ENCODE data around the gene EIF3J.
"Not testable (repeated sequence)": the region's sequence is repeated elsewhere in the genome, so short reads cannot be mapped to it uniquely, and the experiment has no call there.

Gene EIF3J

DNA sequence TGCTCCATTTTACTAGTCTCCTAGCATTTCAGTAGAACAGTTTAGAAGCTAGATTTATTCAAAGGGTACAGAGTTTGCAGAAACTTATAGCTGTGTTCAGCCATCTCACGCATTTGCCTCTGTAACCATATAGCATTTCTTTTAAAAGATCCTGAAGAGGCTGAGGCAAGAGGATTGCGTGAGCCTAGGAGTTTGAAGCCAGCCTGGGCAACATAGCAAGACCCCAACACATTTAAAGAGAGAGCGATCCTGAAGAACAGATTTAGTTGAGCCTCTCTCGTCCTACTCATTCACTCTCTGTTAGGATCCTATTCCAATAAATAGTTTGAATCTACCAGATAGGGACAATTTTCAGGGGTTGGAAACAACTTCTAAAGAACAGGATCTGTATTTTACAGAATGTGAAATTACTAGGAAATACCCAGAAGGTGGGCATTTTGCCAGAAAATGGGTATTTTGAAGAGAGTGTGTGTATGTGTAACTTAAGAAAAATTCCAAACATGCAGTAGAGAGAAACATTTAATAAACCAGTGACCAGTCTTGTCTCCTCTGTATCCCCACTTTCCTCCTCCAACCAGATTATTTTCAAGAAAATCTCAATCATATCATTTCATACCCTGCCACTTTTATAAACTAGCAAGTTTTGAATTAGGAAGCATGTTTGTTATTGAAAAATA is 4.5 kb downstream of the EIF3J start:
- Histone ChIP-seq H3K9me3 (ENCODE audit: control insufficient read depth in 2 of 2, low read length in 2 of 2) (no peaks in the 10 kb centered on the region), H3K27me3 (ENCODE audit: control insufficient read depth in 1 of 2, insufficient read depth in 2 of 2, low read length in 2 of 2) (no peaks in the 10 kb centered on the region), H3K36me3 (ENCODE audit: control insufficient read depth in 2 of 2, insufficient read depth in 2 of 2, low read length in 2 of 2) (no peaks in the 10 kb centered on the region), H3K4me3 (ENCODE audit: low read length in 2 of 2) (no peak overlapping the region), H3K27ac (ENCODE audit: low read length) (no peak overlapping the region), H3K9ac (ENCODE audit: low read length in 2 of 2) (no peak overlapping the region), H3K4me1 (ENCODE audit: control insufficient read depth, insufficient read depth, low read length) (peaks cover 17% of the 10 kb centered on the region)

DNA sequence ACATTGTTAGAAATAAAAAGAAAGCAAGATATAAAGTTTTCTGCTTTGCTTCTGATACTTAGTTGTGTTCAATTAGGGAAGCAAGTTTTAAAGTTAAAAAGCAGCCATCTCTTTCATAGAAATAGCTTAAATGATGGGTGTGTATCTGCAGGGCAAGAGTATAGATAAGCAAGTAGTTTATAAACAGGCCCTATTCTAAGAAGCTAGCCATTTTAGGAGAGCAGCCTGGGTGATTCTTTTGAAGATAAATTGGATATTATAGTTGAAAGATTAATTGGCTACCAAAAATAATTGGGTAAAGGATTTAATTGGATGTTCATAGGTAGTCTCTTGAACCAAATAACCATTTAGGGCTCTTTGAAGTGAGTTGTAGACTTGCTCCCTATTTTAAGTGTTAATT is 5.6 kb downstream of the EIF3J start:
- Histone ChIP-seq H3K9me3 (ENCODE audit: control insufficient read depth in 2 of 2, low read length in 2 of 2) (no peaks in the 10 kb centered on the region), H3K27ac (ENCODE audit: low read length) (no peak overlapping the region), H3K4me1 (ENCODE audit: control insufficient read depth, insufficient read depth, low read length) (peaks cover 15% of the 10 kb centered on the region), H3K36me3 (ENCODE audit: control insufficient read depth in 2 of 2, insufficient read depth in 2 of 2, low read length in 2 of 2) (no peaks in the 10 kb centered on the region), H3K4me3 (ENCODE audit: low read length in 2 of 2) (no peak overlapping the region), H3K27me3 (ENCODE audit: control insufficient read depth in 1 of 2, insufficient read depth in 2 of 2, low read length in 2 of 2) (no peaks in the 10 kb centered on the region), H3K9ac (ENCODE audit: low read length in 2 of 2) (no peak overlapping the region)

DNA sequence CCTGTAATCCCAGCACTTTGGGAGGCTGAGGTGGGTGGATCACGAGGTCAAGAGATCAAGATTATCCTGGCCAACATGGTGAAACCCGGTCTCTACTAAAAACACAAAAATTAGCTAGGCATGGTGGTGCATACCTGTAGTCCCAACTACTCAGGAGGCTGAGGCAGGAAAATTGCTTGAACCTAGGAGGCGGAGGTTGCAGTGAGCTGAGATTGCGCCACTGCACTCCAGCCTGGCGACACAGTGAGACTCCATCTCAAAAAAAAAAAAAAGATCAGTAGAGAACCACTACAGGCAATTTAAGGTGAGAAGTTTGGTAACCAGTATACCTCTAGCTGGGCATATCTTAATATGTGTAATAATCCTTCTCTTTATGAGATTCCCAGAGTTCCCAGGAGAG is 7.8 kb downstream of the EIF3J start:
- not testable (repeated sequence) for H3K4me3 ChIP-seq (ENCODE audit: low read length in 2 of 2); H3K9me3 ChIP-seq (ENCODE audit: control insufficient read depth in 2 of 2, low read length in 2 of 2); H3K27ac ChIP-seq (ENCODE audit: low read length); H3K27me3 ChIP-seq (ENCODE audit: control insufficient read depth in 1 of 2, insufficient read depth in 2 of 2, low read length in 2 of 2); H3K36me3 ChIP-seq (ENCODE audit: control insufficient read depth in 2 of 2, insufficient read depth in 2 of 2, low read length in 2 of 2); H3K9ac ChIP-seq (ENCODE audit: low read length in 2 of 2)
- H3K4me1 ChIP-seq (ENCODE audit: control insufficient read depth, insufficient read depth, low read length), result peaks cover 11% of the 10 kb centered on the region

DNA sequence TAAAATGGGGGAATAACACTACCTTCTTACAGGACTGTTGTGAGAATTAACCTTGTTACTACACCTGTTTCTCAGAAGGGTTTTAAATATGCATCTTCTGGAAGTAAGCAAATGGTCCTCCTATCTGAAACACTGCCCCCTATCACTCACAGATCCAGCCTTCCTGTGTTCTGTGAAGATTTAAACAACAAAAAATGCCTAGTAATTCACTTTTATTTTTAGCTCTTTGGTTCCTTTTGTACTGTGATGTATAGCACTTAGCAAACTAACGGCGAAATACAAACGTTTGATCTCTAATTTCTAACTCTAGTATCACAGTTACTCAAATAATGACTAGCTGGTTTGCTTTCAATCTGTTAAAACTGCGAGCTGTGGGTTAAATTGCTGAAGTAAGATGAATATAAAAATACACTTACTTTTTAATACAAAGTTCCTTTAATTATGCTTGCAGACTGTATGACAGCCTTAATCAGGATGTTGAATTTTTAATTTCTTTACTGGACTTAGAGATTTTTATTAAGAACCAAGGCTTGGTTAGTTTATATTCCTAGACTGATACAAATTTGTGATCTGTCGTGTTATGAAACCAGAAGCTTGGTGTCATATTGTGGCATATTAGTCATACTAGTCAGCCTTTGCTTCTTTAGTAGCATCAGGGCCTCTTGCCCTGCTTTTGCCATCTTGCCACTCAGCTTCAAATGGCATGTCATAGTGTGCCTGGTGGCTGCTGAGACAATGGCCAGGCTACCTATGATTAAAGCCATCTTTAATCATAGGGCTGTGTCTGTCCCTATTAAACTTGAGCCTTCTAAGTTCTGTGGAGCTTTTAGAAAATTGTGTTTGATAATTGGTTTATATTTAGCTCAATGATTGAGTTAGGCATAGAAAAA is 9.2 kb downstream of the EIF3J start:
- Histone ChIP-seq H3K27ac (ENCODE audit: low read length) (no peak overlapping the region), H3K9me3 (ENCODE audit: control insufficient read depth in 2 of 2, low read length in 2 of 2) (no peaks in the 10 kb centered on the region), H3K4me3 (ENCODE audit: low read length in 2 of 2) (no peak overlapping the region), H3K4me1 (ENCODE audit: control insufficient read depth, insufficient read depth, low read length) (peaks cover 11% of the 10 kb centered on the region), H3K9ac (ENCODE audit: low read length in 2 of 2) (no peak overlapping the region), H3K27me3 (ENCODE audit: control insufficient read depth in 1 of 2, insufficient read depth in 2 of 2, low read length in 2 of 2) (no peaks in the 10 kb centered on the region), H3K36me3 (ENCODE audit: control insufficient read depth in 2 of 2, insufficient read depth in 2 of 2, low read length in 2 of 2) (peaks cover 0 to 2% of the 10 kb centered on the region in 2 donors)

DNA sequence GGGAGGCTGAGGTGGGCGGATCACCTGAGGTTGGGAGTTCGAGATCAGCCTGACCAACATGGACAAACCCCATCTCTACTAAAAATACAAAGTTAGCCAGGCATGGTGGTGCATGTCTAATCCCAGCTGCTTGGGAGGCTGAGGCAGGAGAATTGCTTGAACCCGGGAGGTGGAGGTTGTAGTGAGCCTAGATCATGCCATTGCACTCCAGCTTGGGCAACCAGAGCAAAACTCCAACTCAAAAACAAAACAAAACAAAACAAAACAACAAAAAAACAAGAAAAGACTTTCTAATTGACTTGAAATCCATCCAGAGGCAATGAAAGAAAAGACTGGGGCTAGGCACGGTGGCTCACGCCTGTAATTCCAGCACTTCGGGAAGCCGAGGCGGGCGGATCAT is 12.2 kb downstream of the EIF3J start:
- H3K9ac ChIP-seq (ENCODE audit: low read length in 2 of 2); H3K9me3 ChIP-seq (ENCODE audit: control insufficient read depth in 2 of 2, low read length in 2 of 2); H3K27me3 ChIP-seq (ENCODE audit: control insufficient read depth in 1 of 2, insufficient read depth in 2 of 2, low read length in 2 of 2); H3K4me1 ChIP-seq (ENCODE audit: control insufficient read depth, insufficient read depth, low read length); H3K27ac ChIP-seq (ENCODE audit: low read length); H3K4me3 ChIP-seq (ENCODE audit: low read length in 2 of 2): not testable (repeated sequence)
- peaks cover 8 to 12% of the 10 kb centered on the region in 2 donors for H3K36me3 ChIP-seq (ENCODE audit: control insufficient read depth in 2 of 2, insufficient read depth in 2 of 2, low read length in 2 of 2)

DNA sequence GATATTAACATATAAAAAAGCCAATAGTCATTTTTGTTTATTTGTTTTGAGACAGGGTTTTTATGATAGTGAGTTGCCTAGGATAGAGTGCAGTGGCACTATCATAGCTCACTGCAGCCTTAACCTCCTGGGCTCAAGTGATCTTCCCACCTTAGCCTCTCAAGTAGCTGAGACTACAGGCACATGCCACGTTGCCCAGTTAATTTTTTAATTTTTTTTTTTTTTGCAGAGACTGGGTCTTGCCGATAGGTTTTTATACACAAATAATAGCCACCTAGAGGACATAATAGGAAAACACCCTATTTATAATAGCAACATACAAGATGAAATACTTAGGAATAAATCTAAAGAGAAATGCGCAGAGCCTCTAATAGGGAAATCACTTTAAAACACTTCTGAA is 13.3 kb downstream of the EIF3J start:
- no peak overlapping the region for H3K27ac ChIP-seq (ENCODE audit: low read length)
- H3K36me3 ChIP-seq (ENCODE audit: control insufficient read depth in 2 of 2, insufficient read depth in 2 of 2, low read length in 2 of 2), result peaks cover 15 to 17% of the 10 kb centered on the region in 2 donors
- peaks cover 4% of the 10 kb centered on the region for H3K4me1 ChIP-seq (ENCODE audit: control insufficient read depth, insufficient read depth, low read length)
- H3K9ac ChIP-seq (ENCODE audit: low read length in 2 of 2), result no peak overlapping the region
- H3K4me3 ChIP-seq (ENCODE audit: low read length in 2 of 2), result no peak overlapping the region
- no peaks in the 10 kb centered on the region for H3K9me3 ChIP-seq (ENCODE audit: control insufficient read depth in 2 of 2, low read length in 2 of 2)
- no peaks in the 10 kb centered on the region for H3K27me3 ChIP-seq (ENCODE audit: control insufficient read depth in 1 of 2, insufficient read depth in 2 of 2, low read length in 2 of 2)

DNA sequence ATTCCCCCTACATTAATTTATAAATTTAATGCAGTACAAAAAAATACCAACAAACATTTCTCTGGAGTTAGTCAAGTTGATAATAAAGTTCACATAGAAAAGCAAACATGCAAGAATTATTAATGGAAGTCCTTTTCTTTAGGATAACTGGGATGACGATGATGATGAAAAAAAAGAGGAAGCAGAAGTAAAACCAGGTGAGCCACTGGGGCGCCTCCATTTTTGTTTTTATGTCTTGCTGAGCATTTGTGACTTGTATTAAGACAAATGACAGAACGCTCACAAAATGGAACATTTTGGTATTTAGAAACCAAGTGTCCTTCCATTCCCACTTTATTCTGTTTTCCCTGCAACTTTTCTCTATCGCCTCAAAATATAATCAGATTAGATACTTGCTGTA is 13.8 kb downstream of the EIF3J start:
- Histone ChIP-seq H3K36me3 (ENCODE audit: control insufficient read depth in 2 of 2, insufficient read depth in 2 of 2, low read length in 2 of 2) (peaks cover 20% of the 10 kb centered on the region in 2 donors), H3K27ac (ENCODE audit: low read length) (no peak overlapping the region), H3K9me3 (ENCODE audit: control insufficient read depth in 2 of 2, low read length in 2 of 2) (no peaks in the 10 kb centered on the region), H3K9ac (ENCODE audit: low read length in 2 of 2) (no peak overlapping the region), H3K27me3 (ENCODE audit: control insufficient read depth in 1 of 2, insufficient read depth in 2 of 2, low read length in 2 of 2) (no peaks in the 10 kb centered on the region), H3K4me3 (ENCODE audit: low read length in 2 of 2) (no peak overlapping the region), H3K4me1 (ENCODE audit: control insufficient read depth, insufficient read depth, low read length) (peaks cover 4% of the 10 kb centered on the region)

DNA sequence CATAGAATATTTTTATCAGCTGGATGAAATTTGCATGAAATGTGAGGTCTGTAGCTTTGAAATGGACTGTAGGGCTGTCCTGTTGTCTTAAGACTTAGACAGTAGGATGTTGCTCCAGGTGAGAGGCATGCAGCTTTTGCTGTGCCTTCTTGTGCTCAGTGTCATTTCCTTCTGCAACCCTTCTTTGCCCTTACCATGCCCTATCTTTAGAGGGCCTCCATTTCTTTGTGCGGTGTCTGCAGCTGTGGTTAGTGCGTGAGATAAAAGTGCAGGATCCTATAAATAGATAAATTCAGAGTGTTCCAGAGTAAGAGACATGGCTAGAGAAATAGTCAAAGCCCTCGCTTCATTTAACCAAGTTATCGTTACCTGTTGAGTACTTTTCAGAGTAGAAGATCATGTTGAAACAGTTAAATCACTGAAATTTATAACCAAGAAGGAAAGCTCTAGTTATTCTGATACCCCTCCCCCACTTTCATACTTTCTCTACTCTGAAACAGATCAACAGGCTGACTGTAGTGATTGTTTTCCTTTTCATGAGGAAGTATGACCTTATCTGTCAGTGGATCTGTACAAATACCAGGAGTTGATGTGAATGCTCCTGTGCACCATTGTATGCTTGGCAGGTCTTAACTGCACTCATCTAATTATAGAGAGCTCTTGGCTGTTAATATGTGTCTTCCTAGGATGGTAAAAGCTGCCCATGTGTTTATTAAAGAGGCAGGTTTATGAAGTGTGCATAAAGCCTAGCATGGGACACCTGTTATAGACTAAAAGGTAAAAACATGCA is 18.2 kb downstream of the EIF3J start:
- no peak overlapping the region for H3K27ac ChIP-seq (ENCODE audit: low read length)
- no peaks in the 10 kb centered on the region for H3K4me1 ChIP-seq (ENCODE audit: control insufficient read depth, insufficient read depth, low read length)
- no peaks in the 10 kb centered on the region for H3K9me3 ChIP-seq (ENCODE audit: control insufficient read depth in 2 of 2, low read length in 2 of 2)
- no peaks in the 10 kb centered on the region for H3K27me3 ChIP-seq (ENCODE audit: control insufficient read depth in 1 of 2, insufficient read depth in 2 of 2, low read length in 2 of 2)
- no peak overlapping the region for H3K9ac ChIP-seq (ENCODE audit: low read length in 2 of 2)
- no peak overlapping the region for H3K4me3 ChIP-seq (ENCODE audit: low read length in 2 of 2)
- H3K36me3 ChIP-seq (ENCODE audit: control insufficient read depth in 2 of 2, insufficient read depth in 2 of 2, low read length in 2 of 2), result peaks cover 43 to 50% of the 10 kb centered on the region in 2 donors

DNA sequence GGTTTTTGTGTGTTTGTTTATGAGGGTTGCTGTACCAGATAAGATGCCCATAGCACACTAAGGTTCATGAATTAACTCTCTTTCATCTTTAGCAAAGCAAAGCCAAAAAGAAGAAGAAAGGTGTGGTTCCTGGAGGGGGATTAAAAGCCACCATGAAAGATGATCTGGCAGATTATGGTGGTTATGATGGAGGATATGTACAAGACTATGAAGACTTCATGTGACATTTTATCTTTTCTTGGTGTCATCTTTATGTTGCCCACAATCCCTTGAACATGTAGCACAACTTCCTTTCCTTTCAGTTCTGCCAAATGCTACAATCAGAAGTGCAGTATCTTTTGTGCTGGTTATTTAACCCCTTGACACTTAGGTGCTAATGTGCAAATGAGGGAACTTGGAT is 24.0 kb downstream of the EIF3J start:
- H3K27ac ChIP-seq (ENCODE audit: low read length); H3K4me1 ChIP-seq (ENCODE audit: control insufficient read depth, insufficient read depth, low read length); H3K9me3 ChIP-seq (ENCODE audit: control insufficient read depth in 2 of 2, low read length in 2 of 2); H3K27me3 ChIP-seq (ENCODE audit: control insufficient read depth in 1 of 2, insufficient read depth in 2 of 2, low read length in 2 of 2); H3K9ac ChIP-seq (ENCODE audit: low read length in 2 of 2); H3K4me3 ChIP-seq (ENCODE audit: low read length in 2 of 2): not testable (repeated sequence)
- peaks cover 54 to 73% of the 10 kb centered on the region in 2 donors for H3K36me3 ChIP-seq (ENCODE audit: control insufficient read depth in 2 of 2, insufficient read depth in 2 of 2, low read length in 2 of 2)

DNA sequence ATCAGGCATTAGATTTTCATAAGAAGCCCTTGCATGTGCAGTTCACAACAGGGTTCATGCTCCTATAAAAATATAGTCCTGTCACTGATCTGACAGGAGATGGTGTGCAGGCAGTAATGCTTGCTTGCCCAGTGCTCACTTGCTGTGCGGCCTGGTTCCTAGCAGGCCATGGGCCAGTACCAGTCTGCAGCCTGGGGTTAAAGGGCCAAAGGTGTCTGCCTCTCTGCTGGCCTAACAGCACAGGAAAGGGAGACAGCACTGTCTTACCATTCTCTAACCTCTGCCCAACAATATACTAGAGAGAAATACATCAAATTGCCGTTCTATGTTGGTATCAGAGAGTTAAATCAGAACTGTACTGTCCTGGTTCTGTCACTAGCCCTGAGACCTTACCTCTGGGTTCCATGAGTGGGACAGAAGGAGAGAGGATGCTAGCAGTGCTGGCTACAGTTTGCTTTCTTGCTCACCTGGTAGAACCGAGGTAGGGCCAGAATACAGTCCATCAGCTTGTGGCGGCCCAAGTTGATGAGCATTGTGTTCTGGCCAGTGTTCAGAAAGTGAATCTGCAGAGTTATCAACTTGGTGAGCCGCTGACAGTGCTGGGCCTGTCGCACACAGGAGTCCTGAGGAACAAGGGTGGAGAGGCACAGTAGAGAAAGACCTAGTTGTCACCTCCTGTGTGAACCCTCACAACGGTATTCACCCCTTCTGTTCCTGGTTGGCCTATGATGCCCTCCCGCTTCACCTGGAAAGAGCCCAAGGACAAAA is 28.6 kb downstream of the EIF3J start:
- no peaks in the 10 kb centered on the region for H3K27me3 ChIP-seq (ENCODE audit: control insufficient read depth in 1 of 2, insufficient read depth in 2 of 2, low read length in 2 of 2)
- no peak overlapping the region for H3K4me3 ChIP-seq (ENCODE audit: low read length in 2 of 2)
- H3K9me3 ChIP-seq (ENCODE audit: control insufficient read depth in 2 of 2, low read length in 2 of 2), result no peaks in the 10 kb centered on the region
- no peaks in the 10 kb centered on the region for H3K4me1 ChIP-seq (ENCODE audit: control insufficient read depth, insufficient read depth, low read length)
- no peak overlapping the region for H3K27ac ChIP-seq (ENCODE audit: low read length)
- H3K9ac ChIP-seq (ENCODE audit: low read length in 2 of 2), result no peak overlapping the region
- H3K36me3 ChIP-seq (ENCODE audit: control insufficient read depth in 2 of 2, insufficient read depth in 2 of 2, low read length in 2 of 2), result peaks cover 52 to 57% of the 10 kb centered on the region in 2 donors
